SU-DHL-6 (cell line): ENCODE data around the gene AKR1B15.
"Not testable (repeated sequence)": the region's sequence is repeated elsewhere in the genome, so short reads cannot be mapped to it uniquely, and the experiment has no call there.

Source experiments
- H2AFZ ChIP-seq: fragments of 200-600 bp; sonication (generic); 2 replicates; pipeline ENCODE4 v1.6.1; 2014; ENCODE audit warnings: low read depth, mild to moderate bottlenecking, moderate library complexity, mixed read lengths, antibody characterized with exemption, low read length; ENCODE audit not compliant: severe bottlenecking
- H3F3A ChIP-seq: fragments of 200-600 bp; shearing (Covaris generic); 2 replicates; pipeline ENCODE4 v1.6.0; 2016; ENCODE audit warnings: antibody characterized with exemption, mild to moderate bottlenecking; ENCODE audit not compliant: insufficient read depth
- H3K27ac ChIP-seq: fragments of 200-600 bp; sonication (generic); 2 replicates; pipeline ENCODE4 v1.5.1; 2016; ENCODE audit warnings: low read depth, mild to moderate bottlenecking, low read length, moderate library complexity, mixed read lengths
- H3K27me3 ChIP-seq: fragments of 200-600 bp; sonication (generic), shearing (Covaris generic); 2 replicates; pipeline ENCODE4 v1.6.0; 2014; ENCODE audit warnings: mild to moderate bottlenecking, low read length
- H3K36me3 ChIP-seq: fragments of 200-600 bp; sonication (generic); 2 replicates; pipeline ENCODE4 v1.6.1; 2014; ENCODE audit warnings: mild to moderate bottlenecking, low read length, mixed read lengths
- H3K4me2 ChIP-seq: fragments of 300-600, 200-600 bp; shearing (Covaris generic), sonication (generic); 2 replicates; pipeline ENCODE4 v1.6.0; 2014; ENCODE audit warnings: low read length, low read depth, mild to moderate bottlenecking; ENCODE audit not compliant: poor library complexity, severe bottlenecking
- H3K4me3 ChIP-seq: fragments of 200-600 bp; sonication (generic); 2 replicates; pipeline ENCODE4 v1.5.1; 2014; ENCODE audit warnings: antibody characterized with exemption, low read length, mild to moderate bottlenecking, mixed read lengths; ENCODE audit not compliant: insufficient read depth, poor library complexity, severe bottlenecking
- H3K79me2 ChIP-seq: fragments of 200-600 bp; sonication (generic); 2 replicates; pipeline ENCODE4 v1.6.1; 2014; ENCODE audit warnings: mild to moderate bottlenecking, low read length, moderate library complexity; ENCODE audit not compliant: insufficient read depth
- H3K9ac ChIP-seq: fragments of 200-600 bp; sonication (generic); 2 replicates; pipeline ENCODE4 v1.7.0; 2014; ENCODE audit warnings: mild to moderate bottlenecking, low read length
- H3K9me2 ChIP-seq: fragments of 200-600 bp; sonication (generic); replicated peaks from 2 replicates; pipeline ENCODE4 v1.6.1; 2014; ENCODE audit warnings: low read length; ENCODE audit not compliant: insufficient read depth
- H3K9me3 ChIP-seq: fragments of 200-600 bp; sonication (generic); 2 replicates; pipeline ENCODE4 v1.6.1; 2014; ENCODE audit warnings: low read length, mixed read lengths; ENCODE audit not compliant: insufficient read depth
- H4K20me1 ChIP-seq: fragments of 200-600 bp; sonication (generic); 2 replicates; pipeline ENCODE4 v1.6.1; 2014; ENCODE audit warnings: low read depth, mild to moderate bottlenecking, antibody characterized with exemption, low read length, moderate library complexity, mixed read lengths
- EZH2phosphoT487 ChIP-seq: fragments of 200-600 bp; sonication (generic), shearing (Covaris generic); conservative IDR thresholded peaks from 2 replicates; pipeline ENCODE4 v1.6.1; 2018; ENCODE audit warnings: mild to moderate bottlenecking, antibody characterized with exemption, low read length, moderate library complexity, mixed read lengths
- TF ChIP-seq, protein P1 (sequence below): fragments of 200-600 bp; sonication (generic); IDR thresholded peaks from one replicate; pipeline ENCODE4 v1.5.1; 2017; ENCODE audit warnings: antibody characterized with exemption, mild to moderate bottlenecking, low read length, moderate library complexity; ENCODE audit not compliant: insufficient read depth, poor library complexity, severe bottlenecking

AKR1B15 gene

DNA sequence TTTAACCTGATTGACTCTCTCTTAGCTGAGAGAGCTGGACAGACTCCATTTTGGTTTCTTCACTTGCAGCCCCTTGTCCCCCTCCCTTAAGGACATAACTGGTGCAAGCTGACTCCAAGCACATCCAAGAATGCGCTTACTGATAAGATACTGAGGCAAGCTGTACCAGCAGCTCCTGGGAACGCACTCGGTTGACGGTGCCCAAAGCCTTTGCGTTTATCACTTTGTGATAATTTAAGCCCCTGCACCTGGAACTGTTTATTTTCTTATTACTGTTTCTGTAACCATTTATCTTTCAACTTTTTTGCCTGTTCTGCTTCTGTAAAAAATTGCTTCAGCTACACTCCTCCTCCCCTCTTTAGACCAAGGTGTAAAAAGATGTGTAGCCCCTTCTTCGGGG is 8.5 kb downstream of the AKR1B15 start:
- Histone ChIP-seq H3K36me3 (no peaks in the 10 kb centered on the region), H3K9me2 (no peaks in the 10 kb centered on the region), H4K20me1 (no peaks in the 10 kb centered on the region), H3K27me3 (no peaks in the 10 kb centered on the region), H3K79me2 (no peaks in the 10 kb centered on the region), H3K9me3 (no peaks in the 10 kb centered on the region), H3K9ac (no peak overlapping the region), H3K27ac (no peak overlapping the region), H3K4me2 (no peak overlapping the region), H3F3A (no peaks in the 10 kb centered on the region), H3K4me3 (no peak overlapping the region), H2AFZ (no peak overlapping the region)
- TF ChIP-seq, protein P1, sequence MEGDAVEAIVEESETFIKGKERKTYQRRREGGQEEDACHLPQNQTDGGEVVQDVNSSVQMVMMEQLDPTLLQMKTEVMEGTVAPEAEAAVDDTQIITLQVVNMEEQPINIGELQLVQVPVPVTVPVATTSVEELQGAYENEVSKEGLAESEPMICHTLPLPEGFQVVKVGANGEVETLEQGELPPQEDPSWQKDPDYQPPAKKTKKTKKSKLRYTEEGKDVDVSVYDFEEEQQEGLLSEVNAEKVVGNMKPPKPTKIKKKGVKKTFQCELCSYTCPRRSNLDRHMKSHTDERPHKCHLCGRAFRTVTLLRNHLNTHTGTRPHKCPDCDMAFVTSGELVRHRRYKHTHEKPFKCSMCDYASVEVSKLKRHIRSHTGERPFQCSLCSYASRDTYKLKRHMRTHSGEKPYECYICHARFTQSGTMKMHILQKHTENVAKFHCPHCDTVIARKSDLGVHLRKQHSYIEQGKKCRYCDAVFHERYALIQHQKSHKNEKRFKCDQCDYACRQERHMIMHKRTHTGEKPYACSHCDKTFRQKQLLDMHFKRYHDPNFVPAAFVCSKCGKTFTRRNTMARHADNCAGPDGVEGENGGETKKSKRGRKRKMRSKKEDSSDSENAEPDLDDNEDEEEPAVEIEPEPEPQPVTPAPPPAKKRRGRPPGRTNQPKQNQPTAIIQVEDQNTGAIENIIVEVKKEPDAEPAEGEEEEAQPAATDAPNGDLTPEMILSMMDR: no peak
- TF ChIP-seq EZH2phosphoT487: no peak

DNA sequence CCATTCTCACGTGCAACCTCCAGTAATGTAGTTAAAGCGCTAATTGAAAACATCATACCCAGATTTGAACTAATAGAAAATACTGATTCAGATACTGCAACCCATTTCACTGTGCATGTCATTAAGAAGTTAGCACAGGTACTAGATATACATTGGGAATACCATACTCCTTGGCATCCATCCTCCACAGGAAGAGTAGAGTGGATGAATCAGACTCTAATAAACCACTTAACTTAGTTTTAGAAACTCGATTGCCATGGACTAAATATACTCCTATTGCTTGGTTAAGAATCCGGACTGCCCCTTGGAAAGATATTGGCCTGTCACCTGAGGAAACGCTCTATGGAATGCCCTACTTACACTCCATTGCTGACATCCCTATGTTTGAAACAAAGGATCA is 9.5 kb downstream of the AKR1B15 start:
- Histone ChIP-seq H3K36me3 (no peaks in the 10 kb centered on the region), H3F3A (no peaks in the 10 kb centered on the region), H3K9me3 (no peaks in the 10 kb centered on the region), H3K4me2 (no peak overlapping the region), H4K20me1 (no peaks in the 10 kb centered on the region), H3K9ac (no peak overlapping the region), H3K79me2 (no peaks in the 10 kb centered on the region), H2AFZ (no peak overlapping the region), H3K9me2 (no peaks in the 10 kb centered on the region), H3K27ac (no peak overlapping the region), H3K27me3 (no peaks in the 10 kb centered on the region), H3K4me3 (no peak overlapping the region)
- TF ChIP-seq EZH2phosphoT487: no peak
- TF ChIP-seq, protein P1: no peak

DNA sequence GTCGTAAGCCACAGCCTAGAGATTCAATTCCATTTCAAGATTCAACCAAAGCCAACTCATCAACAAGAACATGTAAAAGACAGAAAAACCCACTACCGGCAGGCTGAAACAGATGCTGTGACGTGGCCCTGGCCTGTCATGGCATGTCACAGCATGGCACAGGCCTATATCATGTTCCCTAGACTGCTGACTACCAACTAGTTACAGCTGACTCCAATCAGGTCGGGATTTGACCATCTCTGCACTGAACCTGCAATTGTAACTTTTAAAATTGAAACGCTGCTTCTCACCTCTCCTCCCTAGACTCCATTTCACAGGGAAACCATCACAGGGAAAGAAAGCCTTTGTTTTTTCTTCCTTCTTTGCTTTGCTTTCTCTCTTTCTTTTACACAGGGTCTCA is 12.7 kb downstream of the AKR1B15 start:
- not testable (repeated sequence) for H3K9me3 ChIP-seq, H3K27ac ChIP-seq

DNA sequence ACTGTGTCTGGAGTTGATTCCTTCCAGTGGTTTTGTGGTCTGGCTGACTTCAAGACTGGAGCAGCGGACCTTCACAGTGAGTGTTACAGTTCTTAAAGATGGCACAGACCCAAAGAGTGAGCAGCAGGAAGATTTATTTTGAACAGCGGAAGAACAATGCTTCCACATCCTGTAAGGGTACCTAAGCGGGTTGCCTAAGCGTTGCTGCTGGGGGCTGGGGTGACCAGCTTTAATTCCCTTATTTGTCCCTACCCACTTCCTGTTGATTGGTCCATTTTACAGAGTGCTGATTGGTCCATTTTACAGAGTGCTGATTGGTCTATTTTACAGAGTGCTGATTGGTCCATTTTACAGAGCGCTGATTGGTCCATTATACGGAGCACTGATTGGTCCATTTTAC is 13.2 kb downstream of the AKR1B15 start:
- Histone ChIP-seq H3K9me2 (no peaks in the 10 kb centered on the region), H3K27ac (no peak overlapping the region), H3K4me3 (no peak overlapping the region), H2AFZ (no peak overlapping the region), H3K27me3 (no peaks in the 10 kb centered on the region), H3K9me3 (no peaks in the 10 kb centered on the region), H3K36me3 (no peaks in the 10 kb centered on the region), H3K79me2 (no peaks in the 10 kb centered on the region), H3K4me2 (no peak overlapping the region), H4K20me1 (no peaks in the 10 kb centered on the region), H3F3A (no peaks in the 10 kb centered on the region), H3K9ac (no peak overlapping the region)
- no peak for TF ChIP-seq EZH2phosphoT487
- TF ChIP-seq, protein P1: no peak

More for the DNA sequence above, 12.7 kb downstream of the AKR1B15 start:
- H3K79me2 ChIP-seq, H3K9ac ChIP-seq, H3K36me3 ChIP-seq, H3K4me2 ChIP-seq, H4K20me1 ChIP-seq, H3K9me2 ChIP-seq, H2AFZ ChIP-seq, H3F3A ChIP-seq, H3K27me3 ChIP-seq, H3K4me3 ChIP-seq: not testable (repeated sequence)

DNA sequence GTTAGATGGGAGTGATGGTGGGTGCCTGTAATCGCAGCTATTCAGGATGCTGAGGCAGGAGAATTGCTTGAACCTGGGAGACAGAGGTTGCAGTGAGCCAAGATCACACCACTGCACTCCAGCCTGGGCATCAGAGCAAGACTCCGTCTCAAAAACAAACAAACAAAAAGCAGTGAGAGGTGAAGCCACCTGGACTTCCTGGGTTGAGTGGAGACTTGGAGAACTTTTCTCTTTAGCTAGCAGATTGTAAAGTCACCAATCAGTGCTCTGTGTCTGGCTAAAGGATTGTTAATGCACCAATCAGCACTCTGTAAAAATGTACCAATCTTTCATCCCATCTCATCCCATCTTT is 14.5 kb downstream of the AKR1B15 start:
- not testable (repeated sequence) for H3K9ac ChIP-seq, H3K4me3 ChIP-seq, H3K4me2 ChIP-seq, H4K20me1 ChIP-seq, H3K27ac ChIP-seq, H3K9me2 ChIP-seq, H3K9me3 ChIP-seq, H3K27me3 ChIP-seq, H2AFZ ChIP-seq, H3K36me3 ChIP-seq, H3K79me2 ChIP-seq, H3F3A ChIP-seq
